GM18909 (cell line): ENCODE results near the gene SRP68.

Experiments
- ATAC-seq: cut with Tn5 transposase; IDR thresholded peaks from one replicate; pipeline ENCODE4 v1.9.1; 2021; ENCODE audit warnings: mild to moderate bottlenecking; ENCODE audit not compliant: unreplicated experiment, poor library complexity

SRP68 gene

GRCh38 chr17:76022973-76023899, 49.1 kb downstream of the SRP68 start:
- ATAC-seq, result no peak

- no peak for ATAC-seq
Measured at GRCh38 chr17:76022285-76022684, 50.0 kb downstream of the SRP68 start.

- no peak for ATAC-seq
Measured at GRCh38 chr17:76019833-76020467, 52.4 kb downstream of the SRP68 start.

GRCh38 chr17:76018801-76019200, 53.5 kb downstream of the SRP68 start:
- no peak for ATAC-seq

- no peak for ATAC-seq
Measured at GRCh38 chr17:76018340-76018680, 54.0 kb downstream of the SRP68 start.

- ATAC-seq, result no peak
Measured at GRCh38 chr17:76017481-76018339, 54.6 kb downstream of the SRP68 start.

- ATAC-seq, result no peak
Measured at GRCh38 chr17:76014925-76015261, 57.4 kb downstream of the SRP68 start.

- peak; percentile 44 for ATAC-seq
Measured at GRCh38 chr17:76014100-76014924, 58.0 kb downstream of the SRP68 start.

- no peak for ATAC-seq
Measured at GRCh38 chr17:76013377-76013932, 58.9 kb downstream of the SRP68 start.

GRCh38 chr17:76011951-76012350, 60.4 kb downstream of the SRP68 start:
- ATAC-seq, result no peak

- ATAC-seq, result no peak
Measured at GRCh38 chr17:76009969-76010661, 62.2 kb downstream of the SRP68 start.

GRCh38 chr17:76009447-76009846, 62.9 kb downstream of the SRP68 start:
- ATAC-seq, result no peak

- ATAC-seq, result no peak
Measured at GRCh38 chr17:76008630-76009425, 63.5 kb downstream of the SRP68 start.

GRCh38 chr17:76008208-76008607, 64.1 kb downstream of the SRP68 start:
- ATAC-seq, result no peak

GRCh38 chr17:76007850-76008165, 64.5 kb downstream of the SRP68 start:
- ATAC-seq, result no peak

GRCh38 chr17:76007131-76007849, 65.0 kb downstream of the SRP68 start:
- no peak for ATAC-seq

- ATAC-seq, result no peak
Measured at GRCh38 chr17:76005263-76006149, 66.8 kb downstream of the SRP68 start.
